ENCODE data around the gene DOCK6.

DNA sequence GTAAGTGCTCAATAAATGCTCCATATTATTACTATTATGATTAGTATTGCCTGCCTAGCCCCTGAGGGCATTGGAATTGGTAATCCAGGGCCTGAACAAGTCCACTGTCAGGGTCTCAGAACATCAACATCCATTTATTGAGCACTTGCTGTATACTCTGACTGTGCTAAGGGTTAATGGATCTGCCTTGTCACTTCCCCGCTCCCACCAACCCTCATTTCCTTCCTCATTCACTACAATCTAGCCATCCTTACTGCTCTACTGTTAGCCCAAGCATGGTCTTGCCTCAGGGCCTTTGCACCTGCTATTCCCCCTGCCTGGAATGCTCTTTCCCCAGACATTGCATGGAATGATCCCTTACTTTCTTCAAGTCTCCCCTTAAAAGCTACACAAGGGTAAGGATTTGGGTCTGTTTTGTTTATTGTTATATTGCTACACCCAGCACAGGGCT, 35.6 kb downstream of the DOCK6 start:
- TF ChIP-seq, protein P1, sequence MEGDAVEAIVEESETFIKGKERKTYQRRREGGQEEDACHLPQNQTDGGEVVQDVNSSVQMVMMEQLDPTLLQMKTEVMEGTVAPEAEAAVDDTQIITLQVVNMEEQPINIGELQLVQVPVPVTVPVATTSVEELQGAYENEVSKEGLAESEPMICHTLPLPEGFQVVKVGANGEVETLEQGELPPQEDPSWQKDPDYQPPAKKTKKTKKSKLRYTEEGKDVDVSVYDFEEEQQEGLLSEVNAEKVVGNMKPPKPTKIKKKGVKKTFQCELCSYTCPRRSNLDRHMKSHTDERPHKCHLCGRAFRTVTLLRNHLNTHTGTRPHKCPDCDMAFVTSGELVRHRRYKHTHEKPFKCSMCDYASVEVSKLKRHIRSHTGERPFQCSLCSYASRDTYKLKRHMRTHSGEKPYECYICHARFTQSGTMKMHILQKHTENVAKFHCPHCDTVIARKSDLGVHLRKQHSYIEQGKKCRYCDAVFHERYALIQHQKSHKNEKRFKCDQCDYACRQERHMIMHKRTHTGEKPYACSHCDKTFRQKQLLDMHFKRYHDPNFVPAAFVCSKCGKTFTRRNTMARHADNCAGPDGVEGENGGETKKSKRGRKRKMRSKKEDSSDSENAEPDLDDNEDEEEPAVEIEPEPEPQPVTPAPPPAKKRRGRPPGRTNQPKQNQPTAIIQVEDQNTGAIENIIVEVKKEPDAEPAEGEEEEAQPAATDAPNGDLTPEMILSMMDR (IDR thresholded peaks at IDR 0.05): no peak
- TF ChIP-seq POLR2A (IDR thresholded peaks at IDR 0.05): no peak
